ENCODE measurements around the gene FLYWCH2. TPM values are rescaled to one million over a fixed set of nuclear protein-coding genes. Genes with fewer than 3 reads are reported as not detected.

Gene FLYWCH2
- polyA plus RNA-seq, 1 experiment, result 22.4 TPM

DNA sequence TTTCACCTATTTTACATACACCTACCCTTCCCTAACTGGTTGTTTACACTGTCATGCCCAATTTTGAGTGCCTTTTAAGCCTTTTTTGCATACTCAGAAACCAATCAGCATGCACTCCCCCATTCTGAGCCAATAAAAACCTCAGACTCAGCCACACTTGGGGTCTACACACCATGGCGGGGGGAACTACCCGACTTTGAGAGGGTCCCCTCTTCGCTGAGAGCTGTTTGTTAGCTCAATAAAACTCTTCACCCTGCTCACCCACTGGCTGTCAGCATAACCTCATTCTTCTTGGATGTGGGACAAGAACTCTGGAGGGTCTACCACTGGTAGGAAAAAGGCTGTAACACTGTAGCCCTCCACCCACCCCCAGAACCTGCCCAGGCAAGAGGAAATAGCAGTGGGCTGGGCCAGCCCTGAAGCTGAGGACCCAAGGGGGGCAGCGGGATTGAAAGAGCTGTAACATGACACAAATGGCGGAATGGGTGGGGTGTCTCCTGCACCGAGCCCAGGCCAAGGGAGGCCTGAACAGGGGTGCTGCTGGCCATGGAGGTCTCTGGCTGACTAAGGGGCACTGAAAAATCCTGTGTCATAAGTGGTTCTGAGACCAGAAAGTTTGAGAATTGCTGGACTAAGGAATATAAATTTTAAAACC, 3.0 kb upstream of the FLYWCH2 start:
- H3K27ac ChIP-seq (ENCODE audit: low read depth, low read length), result no peak overlapping the region
- no peak for DNase-seq (ENCODE audit: low read depth, low spot score)
- CTCF ChIA-PET, result interaction anchor here (0.6 to 1.5 kb wide), 4 partner anchors 12 to 147 kb away, joined by 3 to 8 read pairs (median 4); no protein-coding TSS in a partner anchor
- H3K9me3 ChIP-seq (ENCODE audit: control insufficient read depth, insufficient read depth, low read length), result peaks cover 9% of the 10 kb centered on the region
- no peak overlapping the region for H3K4me3 ChIP-seq (ENCODE audit: low read depth, low read length)
- POLR2A ChIA-PET, result no interaction called here
- TF ChIP-seq, protein P1, sequence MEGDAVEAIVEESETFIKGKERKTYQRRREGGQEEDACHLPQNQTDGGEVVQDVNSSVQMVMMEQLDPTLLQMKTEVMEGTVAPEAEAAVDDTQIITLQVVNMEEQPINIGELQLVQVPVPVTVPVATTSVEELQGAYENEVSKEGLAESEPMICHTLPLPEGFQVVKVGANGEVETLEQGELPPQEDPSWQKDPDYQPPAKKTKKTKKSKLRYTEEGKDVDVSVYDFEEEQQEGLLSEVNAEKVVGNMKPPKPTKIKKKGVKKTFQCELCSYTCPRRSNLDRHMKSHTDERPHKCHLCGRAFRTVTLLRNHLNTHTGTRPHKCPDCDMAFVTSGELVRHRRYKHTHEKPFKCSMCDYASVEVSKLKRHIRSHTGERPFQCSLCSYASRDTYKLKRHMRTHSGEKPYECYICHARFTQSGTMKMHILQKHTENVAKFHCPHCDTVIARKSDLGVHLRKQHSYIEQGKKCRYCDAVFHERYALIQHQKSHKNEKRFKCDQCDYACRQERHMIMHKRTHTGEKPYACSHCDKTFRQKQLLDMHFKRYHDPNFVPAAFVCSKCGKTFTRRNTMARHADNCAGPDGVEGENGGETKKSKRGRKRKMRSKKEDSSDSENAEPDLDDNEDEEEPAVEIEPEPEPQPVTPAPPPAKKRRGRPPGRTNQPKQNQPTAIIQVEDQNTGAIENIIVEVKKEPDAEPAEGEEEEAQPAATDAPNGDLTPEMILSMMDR (IDR thresholded peaks at IDR 0.05; ENCODE audit: low read depth, low read length), result no peak
- peaks cover 2% of the 10 kb centered on the region for H3K27me3 ChIP-seq (ENCODE audit: control insufficient read depth, insufficient read depth, low read length)

DNA sequence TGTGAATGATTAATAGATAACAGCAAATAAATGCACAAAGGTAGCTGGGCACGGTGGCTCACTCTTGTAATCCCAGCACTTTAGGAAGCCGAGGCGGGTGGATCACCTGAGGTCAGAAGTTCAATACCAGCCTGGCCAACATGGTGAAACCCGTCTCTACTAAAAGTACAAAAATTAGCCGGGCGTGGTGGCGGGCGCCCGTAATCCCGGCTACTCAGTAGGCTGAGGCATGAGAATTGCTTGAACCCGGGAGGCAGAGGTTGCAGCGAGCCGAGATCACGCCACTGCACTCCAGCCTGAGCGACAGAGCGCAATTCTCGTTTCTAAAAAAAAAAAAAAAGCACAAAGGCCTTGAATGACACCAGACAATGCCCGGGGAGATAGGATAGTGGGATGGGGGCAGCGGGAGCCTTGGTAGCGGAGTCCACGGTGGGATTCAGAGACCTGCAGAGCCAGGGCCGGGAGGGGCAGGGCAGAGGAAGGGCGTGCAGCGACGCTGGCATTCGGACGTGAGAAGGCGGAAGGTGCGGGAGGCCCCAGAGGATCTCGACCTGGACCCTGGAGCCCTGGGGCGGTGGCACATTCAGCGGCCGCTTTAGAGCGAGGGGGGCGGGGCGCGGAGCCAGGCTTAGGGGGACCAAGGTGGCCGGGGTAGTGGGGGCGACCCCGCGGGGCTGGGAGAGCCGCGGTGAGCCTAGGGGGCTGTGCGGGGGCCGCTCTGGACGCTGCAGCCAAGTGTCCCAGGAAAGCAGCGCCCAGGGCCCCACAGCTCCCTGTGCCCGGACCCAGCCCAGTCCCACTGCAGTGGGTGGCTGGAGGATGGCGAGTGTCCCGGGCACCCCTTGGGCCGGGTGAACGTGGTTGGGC, 999 bp upstream of the FLYWCH2 start:
- CTCF ChIA-PET, result interaction anchor here (0.6 to 1.6 kb wide), 5 partner anchors 14 to 150 kb away, joined by 3 to 11 read pairs (median 4); no protein-coding TSS in a partner anchor
- no peak overlapping the region for H3K27ac ChIP-seq (ENCODE audit: low read depth, low read length)

DNA sequence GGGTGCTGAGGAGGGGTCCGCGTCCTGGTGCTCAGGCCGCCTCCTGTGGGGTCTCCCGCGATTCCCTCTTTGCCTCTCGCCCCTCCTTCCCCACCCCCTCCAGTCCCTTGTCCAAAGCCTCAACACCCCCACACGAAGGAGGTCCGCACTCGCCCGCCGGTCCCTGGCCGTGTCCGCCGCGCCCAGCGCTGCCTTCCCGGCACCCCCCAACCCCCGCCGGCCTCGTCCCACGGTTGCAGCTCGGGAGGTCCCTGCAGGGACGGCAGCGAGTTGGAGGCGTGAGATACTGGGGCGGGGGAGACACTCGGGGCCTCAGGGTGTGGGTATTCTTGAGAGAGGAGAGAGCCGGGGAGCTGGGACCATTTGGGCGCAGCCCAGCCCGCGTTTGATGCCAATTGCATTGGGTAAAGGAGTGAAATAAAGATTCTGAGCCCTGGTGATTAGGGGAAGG, 468 bp downstream of the FLYWCH2 start:
- peaks cover 2% of the 10 kb centered on the region for H3K27me3 ChIP-seq (ENCODE audit: control insufficient read depth, insufficient read depth, low read length)
- POLR2A ChIA-PET, result interaction anchor here (0.7 to 2.4 kb wide), 5 partner anchors 15 to 42 kb away, joined by 3 to 16 read pairs (median 6); partner anchors contain the start of gene FLYWCH1
- H3K9me3 ChIP-seq (ENCODE audit: control insufficient read depth, insufficient read depth, low read length), result peaks cover 9% of the 10 kb centered on the region
- CTCF ChIA-PET, result interaction anchor here (0.7 to 1.3 kb wide), 2 partner anchors 36 to 137 kb away, joined by 3 to 4 read pairs; no protein-coding TSS in a partner anchor
- no peak for DNase-seq (ENCODE audit: low read depth, low spot score)
- peak overlapping the region; percentile 83 for H3K4me3 ChIP-seq (ENCODE audit: low read depth, low read length)
- TF ChIP-seq, protein P1 (IDR thresholded peaks at IDR 0.05; ENCODE audit: low read depth, low read length), result no peak
- peak overlapping the region; percentile 57 for H3K27ac ChIP-seq (ENCODE audit: low read depth, low read length)

More for the DNA sequence above, 999 bp upstream of the FLYWCH2 start:
- Histone ChIP-seq H3K9me3 (ENCODE audit: control insufficient read depth, insufficient read depth, low read length) (peaks cover 9% of the 10 kb centered on the region), H3K4me3 (ENCODE audit: low read depth, low read length) (peak overlapping the region; percentile 83), H3K27me3 (ENCODE audit: control insufficient read depth, insufficient read depth, low read length) (peaks cover 2% of the 10 kb centered on the region)
- TF ChIP-seq, protein P1 (IDR thresholded peaks at IDR 0.05; ENCODE audit: low read depth, low read length), result no peak
- no peak for DNase-seq (ENCODE audit: low read depth, low spot score)
- POLR2A ChIA-PET, result interaction anchor here (1.0 to 2.4 kb wide), 6 partner anchors 14 to 200 kb away, joined by 3 to 16 read pairs (median 8); partner anchors contain the start of genes FLYWCH1 and KCTD5

DNA sequence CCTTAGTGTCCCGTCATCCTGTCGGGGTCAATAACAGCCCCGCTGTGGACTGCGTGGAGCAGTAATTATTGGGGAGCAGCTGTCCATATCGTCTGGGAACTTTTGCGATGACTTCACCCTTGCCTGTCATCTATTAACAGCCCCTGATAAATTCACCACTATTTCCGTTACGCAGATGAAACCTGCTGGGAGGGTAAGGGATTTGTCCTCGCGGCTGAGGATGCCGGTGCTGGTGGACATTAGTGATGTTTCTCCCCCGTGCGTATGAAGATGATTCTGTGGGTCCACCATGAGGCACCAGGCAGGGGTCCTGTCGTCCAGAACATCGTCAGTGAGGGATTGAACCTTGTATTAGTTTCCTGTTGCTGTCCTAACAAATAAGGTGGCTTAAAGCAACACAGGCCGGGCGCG, 1.0 kb downstream of the FLYWCH2 start:
- TF ChIP-seq, protein P1 (IDR thresholded peaks at IDR 0.05; ENCODE audit: low read depth, low read length), result no peak
- Histone ChIP-seq H3K4me3 (ENCODE audit: low read depth, low read length) (peak overlapping the region; percentile 83), H3K9me3 (ENCODE audit: control insufficient read depth, insufficient read depth, low read length) (peaks cover 9% of the 10 kb centered on the region), H3K27ac (ENCODE audit: low read depth, low read length) (peak overlapping the region; percentile 57), H3K27me3 (ENCODE audit: control insufficient read depth, insufficient read depth, low read length) (peaks cover 2% of the 10 kb centered on the region)
- CTCF ChIA-PET, result no interaction called here
- DNase-seq (ENCODE audit: low read depth, low spot score), result no peak
- POLR2A ChIA-PET, result interaction anchor here (0.7 to 2.4 kb wide), 5 partner anchors 15 to 42 kb away, joined by 3 to 16 read pairs (median 6); partner anchors contain the start of gene FLYWCH1
